DMS79 (cell line): Measurements from ENCODE around the gene ZNF821.
"Not testable (repeated sequence)": the region's sequence is repeated elsewhere in the genome, so short reads cannot be mapped to it uniquely, and the experiment has no call there.

ENCODE experiments used
- DNase-seq: peaks from one replicate; lab custom pipeline; 2025; lab: John Stamatoyannopoulos, UW

Gene ZNF821

DNA sequence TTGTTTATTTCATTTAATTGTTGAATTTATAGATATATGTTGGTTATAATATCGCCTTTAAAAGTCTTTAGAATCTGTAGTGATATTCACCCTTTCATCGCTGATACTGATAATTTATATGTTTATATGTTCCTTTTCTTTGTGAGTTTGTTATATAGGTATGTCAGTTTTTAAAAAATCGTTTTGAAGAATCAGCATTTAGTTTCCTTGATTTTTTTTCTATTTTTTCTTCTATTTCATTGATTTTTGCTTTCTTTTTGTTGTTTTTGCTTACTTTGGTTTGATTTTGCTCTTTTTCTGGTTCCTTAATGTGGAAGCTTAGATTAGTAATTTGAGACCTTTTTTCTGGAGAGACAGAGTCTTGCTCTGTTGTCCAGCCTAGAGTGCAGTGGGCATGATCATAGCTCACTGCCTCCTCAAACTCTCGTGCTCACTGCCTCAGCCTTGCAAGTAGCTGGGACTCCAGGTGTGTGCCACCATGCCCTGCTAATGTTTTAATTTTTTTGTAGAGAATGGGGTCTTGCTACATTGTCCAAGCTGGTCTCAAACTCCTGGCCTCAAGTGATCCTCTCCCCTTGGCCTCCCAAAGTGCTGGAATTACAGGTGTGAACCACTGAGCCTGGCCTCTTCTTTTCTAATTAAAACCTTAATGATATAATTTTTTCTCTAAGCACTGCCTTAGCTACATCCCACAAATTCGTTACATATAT, 18.8 kb upstream of the ZNF821 start:
- DNase-seq = no peak

DNA sequence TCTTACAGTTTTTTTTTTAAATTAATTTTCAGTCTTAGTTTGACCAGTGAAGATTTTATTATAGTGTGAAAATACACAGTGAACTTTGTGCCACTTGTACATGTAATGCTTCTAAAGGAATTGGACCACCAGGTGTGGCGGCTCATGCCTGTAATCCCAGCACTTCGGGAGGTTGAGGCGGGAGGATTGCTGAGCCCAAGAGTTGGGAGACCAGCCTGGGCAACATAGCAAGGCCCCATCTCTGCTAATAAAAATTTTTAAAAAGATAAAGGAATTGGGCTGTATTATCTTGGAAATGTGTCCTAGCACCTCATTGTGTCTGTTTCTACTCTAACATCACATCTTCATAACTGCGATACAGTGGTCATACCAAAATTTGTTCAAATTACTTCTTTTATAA, 15.2 kb upstream of the ZNF821 start:
- no peak for DNase-seq

DNA sequence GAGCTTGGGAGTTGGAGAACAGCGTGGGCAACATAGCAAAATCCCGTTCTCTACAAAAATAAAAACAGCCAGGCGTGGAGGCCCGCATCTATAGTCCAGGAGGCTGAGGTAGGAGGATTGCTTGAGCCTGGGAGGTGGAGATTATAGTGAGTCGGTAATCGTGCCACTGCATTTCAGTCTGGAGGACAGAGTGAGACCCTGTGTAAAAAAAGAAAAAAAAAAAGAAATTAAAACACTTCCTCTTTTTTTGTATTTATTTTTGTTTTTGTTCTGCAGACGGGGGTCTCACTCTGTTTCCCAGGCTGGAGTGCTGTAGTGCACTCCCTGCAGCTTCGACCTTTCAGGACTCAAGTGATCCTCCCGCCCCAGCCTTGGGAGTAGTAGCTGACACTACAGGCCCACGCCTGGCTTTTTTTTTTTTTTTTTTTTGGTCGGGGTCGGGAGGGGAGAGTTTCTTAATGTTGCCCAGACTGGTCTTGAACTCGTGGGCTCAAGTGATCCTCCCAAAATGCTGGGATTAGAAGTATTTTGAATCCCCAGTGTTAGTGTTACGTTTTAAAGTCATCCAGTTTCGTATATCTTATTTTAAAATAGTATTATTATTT, 12.9 kb upstream of the ZNF821 start:
- DNase-seq = no peak

DNA sequence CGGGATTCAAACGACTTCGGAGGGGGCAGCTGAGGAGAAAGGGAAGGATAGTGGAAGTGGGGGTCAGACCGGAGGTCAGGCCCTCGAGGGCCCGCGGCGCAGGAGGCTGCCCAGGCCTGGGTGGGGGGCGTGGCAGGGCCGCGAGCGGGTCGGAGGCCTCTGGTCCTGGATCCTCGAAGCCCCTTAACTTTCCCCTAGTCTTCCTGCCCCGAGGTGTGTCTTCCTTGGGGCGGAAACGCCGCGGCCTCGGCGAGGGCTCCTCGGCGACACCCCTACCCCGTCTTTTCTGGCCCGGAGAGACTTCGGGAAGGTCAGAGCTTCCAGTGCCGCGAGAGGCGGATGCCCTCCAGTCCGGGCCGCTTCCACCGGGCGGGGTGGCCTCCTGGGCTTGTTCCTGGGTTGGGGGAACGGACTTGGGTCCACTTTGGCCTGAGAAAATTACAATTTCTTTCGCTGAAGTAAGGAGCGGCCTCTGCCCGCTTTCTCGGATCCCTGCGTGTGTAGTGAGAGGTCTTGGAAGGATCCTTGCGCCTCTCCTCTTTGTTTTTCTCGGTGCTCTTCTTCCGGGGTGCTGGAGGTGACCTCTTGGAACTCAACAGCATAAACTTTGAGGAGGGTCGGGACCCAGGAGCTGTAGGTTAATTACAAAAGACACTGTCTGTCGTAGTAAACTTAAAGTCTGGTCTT, 11.8 kb upstream of the ZNF821 start:
- no peak for DNase-seq

GRCh38 chr16:71894921-71895678, 11.1 kb upstream of the ZNF821 start, which contains the start of gene IST1:
Gene IST1 (plus strand): TSS chr16:71895531. CDS start chr16:71915641, 20,110 bp downstream.
- peak; percentile 81 for DNase-seq

GRCh38 chr16:71894229-71894920, 10.4 kb upstream of the ZNF821 start:
- DNase-seq = peak; percentile 28

DNA sequence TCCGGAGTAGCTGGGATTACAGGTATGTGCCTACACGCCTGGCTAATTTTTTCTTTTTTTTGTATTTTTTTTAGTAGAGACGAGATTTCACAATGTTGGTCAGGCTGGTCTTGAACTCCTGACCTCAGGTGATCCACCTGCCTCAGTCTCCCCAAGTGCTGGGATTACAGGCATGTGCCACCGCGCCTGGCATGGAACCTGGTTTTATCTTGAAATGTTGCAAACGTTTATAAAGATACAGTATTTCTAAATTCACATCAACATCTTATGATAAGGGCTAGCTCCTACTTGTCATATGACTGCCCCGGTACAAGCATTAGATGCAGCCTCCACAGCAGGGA, 9.9 kb upstream of the ZNF821 start:
- no peak for DNase-seq

DNA sequence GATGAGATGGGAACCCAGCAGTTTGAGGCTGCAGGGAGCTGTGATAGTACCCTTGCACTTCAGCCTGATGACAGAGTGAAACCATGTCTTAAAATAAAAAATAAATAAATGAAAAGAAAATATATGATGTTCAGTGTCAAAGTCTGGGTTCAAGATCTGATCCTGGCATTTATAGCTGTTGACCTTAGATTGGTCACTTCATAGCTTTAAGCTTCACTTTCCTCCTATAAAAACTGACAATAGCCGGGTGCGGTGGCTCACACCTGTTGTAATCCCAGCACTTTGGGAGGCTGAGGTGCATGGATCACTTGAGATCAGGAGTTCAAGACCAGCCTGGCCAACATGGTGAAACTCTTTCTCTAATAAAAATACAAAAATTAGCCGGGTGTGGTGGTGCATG, 5.2 kb upstream of the ZNF821 start:
- DNase-seq = no peak

DNA sequence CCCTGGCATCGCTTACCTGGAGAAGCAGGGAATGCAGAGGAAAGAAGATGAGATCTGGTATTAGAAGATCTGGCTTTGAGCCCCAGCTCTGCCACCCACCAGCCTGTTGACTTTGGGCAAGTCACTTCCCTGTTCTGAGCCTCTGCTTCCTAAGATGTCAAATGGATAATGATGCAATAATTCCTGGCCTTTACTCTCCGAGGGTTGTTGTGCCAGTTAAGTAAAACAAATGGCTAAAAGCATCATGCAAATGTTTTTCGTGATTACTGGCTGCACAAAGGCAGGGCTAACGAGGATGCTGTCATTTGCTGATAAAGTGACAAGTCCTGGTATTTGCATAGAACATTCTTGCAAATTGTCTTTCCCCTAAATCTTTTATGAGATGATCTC, 1.3 kb upstream of the ZNF821 start:
- no peak for DNase-seq

DNA sequence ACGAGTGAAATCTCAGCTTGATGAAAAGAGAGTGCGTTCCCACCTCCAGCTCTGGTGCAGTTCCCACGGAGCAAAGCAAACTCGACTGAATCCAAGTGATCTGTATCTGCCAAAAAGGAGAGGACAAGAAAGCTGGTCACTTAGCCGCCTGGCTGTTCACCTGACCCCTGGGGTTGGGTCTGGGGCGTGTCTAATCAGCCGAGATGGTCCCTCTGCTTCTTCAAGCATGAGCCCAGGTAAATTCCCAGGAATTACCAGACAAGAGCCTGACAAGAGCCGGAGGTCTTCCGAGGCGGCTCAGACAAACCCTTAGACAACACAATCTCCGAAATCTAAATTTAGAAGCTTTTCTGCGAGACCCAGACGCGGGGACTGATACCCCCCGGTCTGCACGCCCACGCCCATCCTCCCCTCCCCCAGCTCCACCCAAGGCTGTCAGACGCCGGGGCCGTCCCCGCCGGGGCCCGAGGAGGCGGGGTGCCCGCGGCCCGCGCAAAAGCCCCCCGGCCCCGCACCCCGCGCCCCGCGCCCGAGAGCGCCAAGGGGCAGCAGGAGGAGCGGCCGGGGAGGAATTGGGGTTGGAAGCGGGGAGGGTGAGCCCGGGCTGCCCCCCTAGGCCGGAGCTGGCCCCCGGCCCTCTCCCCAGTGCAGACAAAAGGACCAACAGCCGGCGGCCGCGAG, 674 bp downstream of the ZNF821 start:
- no peak for DNase-seq

GRCh38 chr16:71882505-71883167, 1.3 kb downstream of the ZNF821 start:
- no peak for DNase-seq

- DNase-seq = no peak
These were observed 3.8 kb downstream of the ZNF821 start for GRCh38 chr16:71880176-71880575.

GRCh38 chr16:71878911-71879310, 5.1 kb downstream of the ZNF821 start:
- DNase-seq = no peak

DNA sequence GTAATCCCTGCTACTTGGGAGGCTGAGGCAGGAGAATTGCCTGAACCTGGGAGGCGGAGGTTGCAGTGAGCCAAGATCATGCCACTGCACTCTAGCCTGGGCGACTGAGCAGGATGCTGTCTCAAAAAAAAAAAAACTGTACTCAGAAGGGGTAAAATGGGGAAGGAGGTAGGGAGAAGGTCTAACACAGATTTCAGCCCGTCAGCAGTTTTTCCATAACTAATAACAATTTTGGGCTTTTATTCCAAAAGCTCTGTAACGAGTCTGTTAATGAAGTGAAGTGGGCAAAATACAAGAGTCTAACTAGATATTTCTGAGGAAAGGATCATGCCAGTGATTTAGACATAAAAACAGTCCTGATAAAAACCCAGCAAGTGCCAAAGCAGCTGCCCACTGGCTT, 10.8 kb downstream of the ZNF821 start:
- no peak for DNase-seq

- no peak for DNase-seq
These were observed 13.2 kb downstream of the ZNF821 start for GRCh38 chr16:71870818-71871217.

- no peak for DNase-seq
These were observed 14.9 kb downstream of the ZNF821 start for GRCh38 chr16:71869089-71869488.

DNA sequence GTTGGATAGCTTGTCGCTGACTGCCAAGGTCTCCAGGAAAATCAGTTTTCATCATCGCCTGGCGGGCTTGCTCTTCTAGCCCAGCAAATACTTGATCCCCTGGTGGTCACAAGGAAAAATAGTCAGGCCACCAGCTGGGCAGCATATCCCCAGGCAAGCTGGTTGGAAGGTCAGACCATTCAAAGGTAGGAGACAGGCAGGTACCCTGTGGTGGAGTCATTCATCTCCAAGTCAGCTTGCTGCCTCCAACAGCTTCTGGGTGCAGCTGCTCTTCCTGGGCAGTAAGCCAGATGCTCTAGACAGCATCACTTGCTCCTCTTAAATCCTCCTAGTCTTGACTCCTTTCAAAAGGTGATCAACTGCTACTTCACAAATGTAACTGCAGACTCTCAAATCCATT, 16.0 kb downstream of the ZNF821 start:
- peak; percentile 17 for DNase-seq

GRCh38 chr16:71867175-71867574, 16.8 kb downstream of the ZNF821 start:
- DNase-seq = not testable (repeated sequence)

- DNase-seq = no peak
These were observed 18.7 kb downstream of the ZNF821 start for GRCh38 chr16:71865173-71865863.

- DNase-seq = no peak
These were observed 20.0 kb downstream of the ZNF821 start for GRCh38 chr16:71863995-71864394.
